ENCODE results near the gene DEGS2.
"Not testable (repeated sequence)": the region's sequence is repeated elsewhere in the genome, so short reads cannot be mapped to it uniquely, and the experiment has no call there.

DEGS2 gene

DNA sequence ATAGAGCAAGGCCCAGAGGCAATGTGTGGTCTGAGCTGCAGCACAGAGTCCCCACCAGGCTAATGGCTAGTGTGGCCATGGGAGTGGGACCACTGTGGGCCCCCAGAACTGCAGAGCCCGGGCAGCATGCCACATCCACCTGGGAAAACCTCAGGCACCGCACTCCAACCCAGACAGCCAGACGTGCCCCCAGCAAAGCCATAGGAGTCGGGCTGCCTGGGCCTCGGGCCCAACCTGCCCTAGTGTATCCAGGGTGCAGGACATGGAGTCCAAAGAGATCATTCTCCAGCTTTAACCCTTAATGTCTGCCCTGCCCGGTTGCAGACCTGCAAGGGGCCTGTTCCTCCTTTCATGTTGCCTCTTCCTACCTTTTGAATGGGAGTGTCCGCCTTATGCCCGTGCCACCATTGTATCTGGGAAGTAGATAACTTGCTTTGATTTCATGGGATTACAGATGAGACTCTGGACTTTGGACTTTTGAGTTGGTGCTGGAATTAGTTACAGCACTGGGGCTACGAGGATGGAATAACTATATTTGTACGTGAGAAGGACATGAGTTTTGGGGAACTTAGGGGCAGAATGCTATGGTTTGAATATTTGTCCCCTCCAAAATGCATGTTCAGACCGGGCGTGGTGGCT, 29.1 kb upstream of the DEGS2 start:
- no peaks in the 10 kb centered on the region for H3K27me3 ChIP-seq (ENCODE audit: insufficient read depth, low read length, poor library complexity)
- no peak overlapping the region for H3K9ac ChIP-seq (ENCODE audit: low read depth, low read length)
- H3K4me2 ChIP-seq (ENCODE audit: insufficient read depth, low read length), result no peak overlapping the region; the same call in 1 of the 2 replicates
- no peaks in the 10 kb centered on the region for H4K20me1 ChIP-seq (ENCODE audit: insufficient read depth, low read length)
- no peaks in the 10 kb centered on the region for H3K9me3 ChIP-seq (ENCODE audit: insufficient read depth, low read length, severe bottlenecking)
- DNase-seq (no peak), ATAC-seq (ENCODE audit: insufficient read depth, low read depth) (no peak)
- H3K36me3 ChIP-seq (ENCODE audit: insufficient read depth, low read length), result 0 out of 2 replicates have a peak, but pooled peaks cover 4% of the 10 kb centered on the region
- peaks cover 11% of the 10 kb centered on the region for H3K79me2 ChIP-seq (ENCODE audit: insufficient read depth, low read length)
- no peak overlapping the region for H2AFZ ChIP-seq (ENCODE audit: low read depth, low read length)
- H3K4me3 ChIP-seq (ENCODE audit: low read depth in 1 of 2, low read length in 2 of 2), result no peak overlapping the region
- H3K4me1 ChIP-seq (ENCODE audit: insufficient read depth, low read length), result peaks cover 23% of the 10 kb centered on the region
- TF ChIP-seq, protein P1, sequence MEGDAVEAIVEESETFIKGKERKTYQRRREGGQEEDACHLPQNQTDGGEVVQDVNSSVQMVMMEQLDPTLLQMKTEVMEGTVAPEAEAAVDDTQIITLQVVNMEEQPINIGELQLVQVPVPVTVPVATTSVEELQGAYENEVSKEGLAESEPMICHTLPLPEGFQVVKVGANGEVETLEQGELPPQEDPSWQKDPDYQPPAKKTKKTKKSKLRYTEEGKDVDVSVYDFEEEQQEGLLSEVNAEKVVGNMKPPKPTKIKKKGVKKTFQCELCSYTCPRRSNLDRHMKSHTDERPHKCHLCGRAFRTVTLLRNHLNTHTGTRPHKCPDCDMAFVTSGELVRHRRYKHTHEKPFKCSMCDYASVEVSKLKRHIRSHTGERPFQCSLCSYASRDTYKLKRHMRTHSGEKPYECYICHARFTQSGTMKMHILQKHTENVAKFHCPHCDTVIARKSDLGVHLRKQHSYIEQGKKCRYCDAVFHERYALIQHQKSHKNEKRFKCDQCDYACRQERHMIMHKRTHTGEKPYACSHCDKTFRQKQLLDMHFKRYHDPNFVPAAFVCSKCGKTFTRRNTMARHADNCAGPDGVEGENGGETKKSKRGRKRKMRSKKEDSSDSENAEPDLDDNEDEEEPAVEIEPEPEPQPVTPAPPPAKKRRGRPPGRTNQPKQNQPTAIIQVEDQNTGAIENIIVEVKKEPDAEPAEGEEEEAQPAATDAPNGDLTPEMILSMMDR (IDR thresholded peaks at IDR 0.05; ENCODE audit: borderline replicate concordance, extremely low read depth, low read length, poor library complexity, severe bottlenecking), result no peak
- no peak for TF ChIP-seq EZH2 (IDR thresholded peaks at IDR 0.05; ENCODE audit: borderline replicate concordance, low read depth, low read length, severe bottlenecking)
- no peak overlapping the region for H3K27ac ChIP-seq (ENCODE audit: low read length)

DNA sequence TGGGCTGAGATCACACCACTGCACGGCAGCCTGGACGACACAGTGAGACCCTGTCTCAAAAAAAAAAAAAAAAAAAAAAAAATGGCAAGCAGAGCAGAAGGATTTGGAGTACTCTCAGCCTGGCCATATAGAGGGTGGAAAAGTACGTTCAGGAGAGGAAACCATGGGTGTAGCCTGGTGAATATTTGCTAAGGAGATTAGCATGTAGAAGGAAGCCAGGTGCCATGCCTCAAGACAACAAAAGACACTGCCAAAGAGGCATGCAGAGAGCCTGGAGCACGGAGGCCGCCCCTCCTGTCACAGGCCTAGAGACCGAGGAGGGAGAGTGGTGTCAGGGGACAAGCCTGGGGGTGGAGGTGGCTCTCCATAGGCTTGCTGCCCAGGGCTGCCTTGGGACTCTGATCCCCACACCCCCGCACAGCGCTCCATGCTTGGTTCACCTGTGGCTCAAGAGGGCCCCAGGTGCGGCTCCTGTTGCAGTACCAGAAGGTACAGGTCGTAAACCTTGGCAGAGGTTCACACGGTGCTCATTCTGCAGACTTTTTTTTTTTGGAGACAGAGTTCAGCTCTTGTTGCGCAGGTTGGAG, 27.9 kb upstream of the DEGS2 start:
- Histone ChIP-seq H3K9me3 (ENCODE audit: insufficient read depth, low read length, severe bottlenecking) (no peaks in the 10 kb centered on the region), H3K4me1 (ENCODE audit: insufficient read depth, low read length) (peaks cover 15% of the 10 kb centered on the region), H3K79me2 (ENCODE audit: insufficient read depth, low read length) (peaks cover 8% of the 10 kb centered on the region), H3K27ac (ENCODE audit: low read length) (no peak overlapping the region), H2AFZ (ENCODE audit: low read depth, low read length) (no peak overlapping the region), H3K36me3 (ENCODE audit: insufficient read depth, low read length) (0 out of 2 replicates have a peak, but pooled peaks cover 4% of the 10 kb centered on the region), H3K27me3 (ENCODE audit: insufficient read depth, low read length, poor library complexity) (no peaks in the 10 kb centered on the region), H3K9ac (ENCODE audit: low read depth, low read length) (no peak overlapping the region), H3K4me2 (ENCODE audit: insufficient read depth, low read length) (no peak overlapping the region), H4K20me1 (ENCODE audit: insufficient read depth, low read length) (no peaks in the 10 kb centered on the region), H3K4me3 (ENCODE audit: low read depth in 1 of 2, low read length in 2 of 2) (no peak overlapping the region)
- no peak for DNase-seq
- no peak; the same call in 2 of the 3 replicates for ATAC-seq (ENCODE audit: insufficient read depth, low read depth)
- TF ChIP-seq, protein P1 (IDR thresholded peaks at IDR 0.05; ENCODE audit: borderline replicate concordance, extremely low read depth, low read length, poor library complexity, severe bottlenecking), result no peak
- TF ChIP-seq EZH2 (IDR thresholded peaks at IDR 0.05; ENCODE audit: borderline replicate concordance, low read depth, low read length, severe bottlenecking), result no peak

DNA sequence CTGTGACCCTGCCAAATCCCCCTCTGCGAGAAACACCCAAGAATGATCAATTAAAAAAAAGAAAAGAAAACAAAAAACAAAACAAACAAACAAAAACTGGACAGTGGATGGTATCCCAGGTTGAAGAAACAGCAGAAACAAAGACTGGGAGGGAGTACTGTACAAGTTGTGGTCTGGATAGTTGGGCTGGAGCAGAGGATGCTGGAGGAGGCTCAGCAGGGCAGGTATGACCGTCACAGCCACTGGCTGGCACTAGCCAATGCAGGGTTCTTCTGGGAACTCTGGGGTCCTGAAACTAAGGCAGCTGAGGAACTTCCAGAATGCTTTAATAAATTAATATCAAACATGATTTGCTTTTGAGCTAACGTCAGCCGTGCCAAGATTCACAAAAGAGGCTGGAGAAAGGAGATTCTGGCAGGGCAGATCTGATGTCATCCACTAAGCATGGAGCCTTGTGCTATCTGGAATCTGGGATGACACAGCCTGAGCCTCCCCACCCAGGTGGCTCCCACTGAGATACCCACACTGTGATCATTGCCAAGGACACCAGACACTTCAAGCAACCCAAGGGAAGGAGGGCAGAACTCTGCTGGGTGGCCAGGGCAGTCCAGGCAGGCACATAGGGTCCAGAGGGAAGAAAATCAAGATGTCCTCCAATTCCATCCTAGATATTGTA, 22.6 kb upstream of the DEGS2 start:
- not testable (repeated sequence) for H3K4me2 ChIP-seq (ENCODE audit: insufficient read depth, low read length); H3K4me3 ChIP-seq (ENCODE audit: low read depth in 1 of 2, low read length in 2 of 2); H3K9ac ChIP-seq (ENCODE audit: low read depth, low read length); ATAC-seq (ENCODE audit: insufficient read depth, low read depth); H3K27ac ChIP-seq (ENCODE audit: low read length); H3K9me3 ChIP-seq (ENCODE audit: insufficient read depth, low read length, severe bottlenecking); H4K20me1 ChIP-seq (ENCODE audit: insufficient read depth, low read length); H3K79me2 ChIP-seq (ENCODE audit: insufficient read depth, low read length); H2AFZ ChIP-seq (ENCODE audit: low read depth, low read length); H3K27me3 ChIP-seq (ENCODE audit: insufficient read depth, low read length, poor library complexity); DNase-seq; H3K4me1 ChIP-seq (ENCODE audit: insufficient read depth, low read length); H3K36me3 ChIP-seq (ENCODE audit: insufficient read depth, low read length)

DNA sequence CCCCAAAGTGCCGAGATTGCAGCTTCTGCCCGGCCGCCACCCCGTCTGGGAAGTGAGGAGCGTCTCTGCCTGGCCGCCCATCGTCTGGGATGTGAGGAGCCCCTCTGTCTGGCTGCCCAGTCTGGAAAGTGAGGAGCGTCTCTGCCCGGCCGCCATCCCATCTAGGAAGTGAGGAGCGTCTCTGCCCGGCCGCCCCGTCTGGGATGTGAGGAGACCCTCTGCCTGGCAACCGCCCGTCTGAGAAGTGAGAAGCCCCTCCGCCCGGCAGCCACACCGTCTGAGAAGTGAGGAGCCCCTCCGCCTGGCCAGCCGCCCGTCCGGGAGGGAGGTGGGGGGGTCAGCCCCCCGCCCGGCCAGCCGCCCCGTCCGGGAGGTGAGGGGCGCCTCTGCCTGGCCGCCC, 21.2 kb upstream of the DEGS2 start:
- H3K9ac ChIP-seq (ENCODE audit: low read depth, low read length); H3K27me3 ChIP-seq (ENCODE audit: insufficient read depth, low read length, poor library complexity); H3K27ac ChIP-seq (ENCODE audit: low read length); H3K4me2 ChIP-seq (ENCODE audit: insufficient read depth, low read length); H3K36me3 ChIP-seq (ENCODE audit: insufficient read depth, low read length); H3K79me2 ChIP-seq (ENCODE audit: insufficient read depth, low read length); H2AFZ ChIP-seq (ENCODE audit: low read depth, low read length); DNase-seq; H3K4me1 ChIP-seq (ENCODE audit: insufficient read depth, low read length); ATAC-seq (ENCODE audit: insufficient read depth, low read depth); H4K20me1 ChIP-seq (ENCODE audit: insufficient read depth, low read length); H3K4me3 ChIP-seq (ENCODE audit: low read depth in 1 of 2, low read length in 2 of 2); H3K9me3 ChIP-seq (ENCODE audit: insufficient read depth, low read length, severe bottlenecking): not testable (repeated sequence)
